ENCODE data around the gene HSPA13.
A peak's percentile ranks its signal among the peaks of the same experiment; 100 is the strongest.
"Not testable (repeated sequence)": the region's sequence is repeated elsewhere in the genome, so short reads cannot be mapped to it uniquely, and the experiment has no call there.

Gene HSPA13

GRCh38 chr21:14382835-14383595 is at the start of gene HSPA13:
TSS of gene HSPA13 (minus strand) at chr21:14383146. CDS start at chr21:14383119, 27 bp downstream.
- DNase-seq: peak; percentile 98

GRCh38 chr21:14418920-14419319 is 36.0 kb upstream of the HSPA13 start:
- no peak for DNase-seq

GRCh38 chr21:14414932-14415508 is 32.1 kb upstream of the HSPA13 start:
- DNase-seq: no peak

GRCh38 chr21:14405962-14406361 is 23.0 kb upstream of the HSPA13 start:
- no peak for DNase-seq

GRCh38 chr21:14405225-14405624 is 22.3 kb upstream of the HSPA13 start:
- no peak for DNase-seq

GRCh38 chr21:14403681-14404318 is 20.9 kb upstream of the HSPA13 start:
- DNase-seq: no peak

GRCh38 chr21:14401217-14401616 is 18.3 kb upstream of the HSPA13 start:
- DNase-seq: no peak

- no peak for DNase-seq
These were observed 5.3 kb upstream of the HSPA13 start for GRCh38 chr21:14388282-14388681.

GRCh38 chr21:14384453-14384852 is 1.5 kb upstream of the HSPA13 start:
- no peak for DNase-seq

GRCh38 chr21:14383596-14384180 is 742 bp upstream of the HSPA13 start:
- no peak for DNase-seq

- no peak for DNase-seq
These were observed 486 bp downstream of the HSPA13 start for GRCh38 chr21:14382486-14382834.

- no peak for DNase-seq
These were observed 6.1 kb downstream of the HSPA13 start for GRCh38 chr21:14376854-14377253.

GRCh38 chr21:14366998-14367397 is 15.9 kb downstream of the HSPA13 start:
- no peak for DNase-seq

GRCh38 chr21:14361958-14362357 is 21.0 kb downstream of the HSPA13 start:
- no peak for DNase-seq

- DNase-seq: no peak
These were observed 24.2 kb downstream of the HSPA13 start for GRCh38 chr21:14358775-14359174.

- DNase-seq: no peak
These were observed 26.2 kb downstream of the HSPA13 start for GRCh38 chr21:14356746-14357145.

- no peak for DNase-seq
These were observed 28.4 kb downstream of the HSPA13 start for GRCh38 chr21:14354515-14354914.

GRCh38 chr21:14353726-14354125 is 29.2 kb downstream of the HSPA13 start:
- no peak for DNase-seq

GRCh38 chr21:14353231-14353630 is 29.7 kb downstream of the HSPA13 start:
- no peak for DNase-seq

GRCh38 chr21:14327346-14327745 is 55.6 kb downstream of the HSPA13 start:
- not testable (repeated sequence) for DNase-seq

- DNase-seq: no peak
These were observed 57.4 kb downstream of the HSPA13 start for GRCh38 chr21:14325595-14325994.

Measured in NCI-H446 treated with DMSO at 0.1 percent for 48 hours (cell line).